ENCODE measurements around the gene TMEM87B.

DNA sequence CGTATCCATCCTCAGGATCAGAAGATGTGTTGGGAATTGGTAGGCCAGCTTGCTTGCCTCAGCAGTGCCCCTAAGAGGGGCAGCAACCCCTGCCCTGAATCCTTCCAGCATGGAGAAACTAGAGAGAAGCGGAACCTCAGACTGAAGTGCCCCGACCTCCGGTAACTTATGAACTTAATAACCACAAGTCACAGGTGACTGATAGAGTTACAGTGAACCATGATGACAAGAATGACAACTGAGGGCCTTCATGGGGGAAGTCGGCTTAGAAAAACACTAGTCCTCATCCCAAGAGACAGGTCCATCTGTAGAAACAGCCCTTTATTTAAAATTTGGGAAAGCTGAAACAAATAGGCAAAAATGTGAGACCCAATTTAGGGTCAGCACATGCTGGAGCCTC, 42.5 kb upstream of the TMEM87B start:
- TF ChIP-seq EZH2 (IDR thresholded peaks at IDR 0.05; ENCODE audit: insufficient read depth, poor library complexity, severe bottlenecking), result no peak
- no peak for TF ChIP-seq EZH2phosphoT487 (IDR thresholded peaks at IDR 0.05; ENCODE audit: insufficient read depth, low read depth)

All from GM23248 (cell line).